Mesenteric fat pad (tissue), 1 donor: ENCODE results near the gene DMXL2. TPM values are rescaled to one million over a fixed set of nuclear protein-coding genes. Genes with fewer than 3 reads are reported as not detected.
"Not testable (repeated sequence)": the region's sequence is repeated elsewhere in the genome, so short reads cannot be mapped to it uniquely, and the experiment has no call there.

ENCODE experiments used
- DNase-seq: peaks from one replicate; pipeline ENCODE4 v3.0.0-alpha.2; 2020; ENCODE audit warnings: low spot score
- total RNA-seq: library from RNA; stranded (reverse); fragmentation: NEBNext Ultra II Directional; extraction: Animal tissue kit (Norgen Biotek cat#: 25700); gene quantifications from one replicate; pipeline ENCODE4 v1.2.1, GENCODE V29; 2021
- donor health status: DM: yes; HTN: yes; CAD: no.

DMXL2 gene
- total RNA-seq, 1 donor from 2014 or later = 46.7 TPM

DNA sequence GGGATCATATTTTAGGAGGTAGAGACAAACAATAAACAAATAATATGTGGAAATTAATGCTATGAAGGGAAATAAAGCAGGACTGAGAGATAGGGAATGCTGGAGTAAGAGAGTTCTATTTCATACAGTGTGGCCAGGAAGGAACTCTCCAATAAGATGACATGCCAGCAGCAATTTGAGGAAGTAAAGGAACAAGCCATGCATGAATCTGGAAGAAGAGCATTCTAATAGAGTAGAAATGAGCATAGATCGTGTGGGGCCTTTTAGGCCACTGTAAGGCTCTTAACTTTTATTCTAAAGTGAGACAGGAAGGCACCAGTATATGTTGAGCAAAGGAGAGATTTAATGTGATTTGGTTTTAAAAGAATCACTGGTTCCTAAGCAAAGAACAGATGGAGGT is 126.3 kb downstream of the DMXL2 start:
- no peak for DNase-seq

DNA sequence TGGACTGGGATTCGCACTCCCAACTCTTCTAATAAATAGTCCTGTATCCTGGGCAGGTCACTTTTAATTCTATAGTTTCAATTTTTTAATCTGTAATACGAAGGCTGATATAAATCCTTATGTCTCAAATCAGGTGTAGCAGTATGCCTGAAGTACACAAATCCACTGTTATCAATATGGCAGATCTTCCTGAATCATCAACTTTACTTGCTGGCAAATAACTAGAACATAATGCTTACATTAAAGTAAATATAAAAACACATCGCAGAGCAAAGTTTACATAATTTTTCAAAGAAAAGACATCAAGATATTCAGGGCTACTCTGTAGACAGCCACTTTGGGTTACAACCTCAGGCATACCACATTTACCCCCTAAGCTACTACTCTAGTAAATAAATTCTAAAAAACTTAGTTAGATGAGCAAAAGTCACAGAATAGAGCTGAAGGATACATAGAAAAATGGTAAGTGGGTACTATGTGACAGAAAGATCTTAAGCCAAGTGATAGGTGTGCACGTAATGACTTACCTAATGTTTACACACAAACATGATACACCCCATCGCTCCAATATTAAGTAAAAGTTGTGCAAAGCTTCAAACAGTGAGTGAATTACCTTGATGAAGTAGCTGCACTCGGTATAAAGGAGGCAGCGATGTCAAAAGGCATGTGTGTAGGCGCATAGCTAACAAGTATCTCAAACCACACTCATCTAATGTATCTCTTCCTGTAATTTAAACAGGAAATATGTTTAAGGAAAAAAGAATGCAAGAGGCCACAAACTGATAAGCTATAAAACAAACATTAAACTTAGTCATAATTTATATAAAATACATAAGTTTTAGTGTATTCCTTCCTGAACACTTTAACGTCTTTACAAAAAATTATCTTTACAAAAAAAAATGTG is 127.9 kb downstream of the DMXL2 start:
- no peak for DNase-seq

DNA sequence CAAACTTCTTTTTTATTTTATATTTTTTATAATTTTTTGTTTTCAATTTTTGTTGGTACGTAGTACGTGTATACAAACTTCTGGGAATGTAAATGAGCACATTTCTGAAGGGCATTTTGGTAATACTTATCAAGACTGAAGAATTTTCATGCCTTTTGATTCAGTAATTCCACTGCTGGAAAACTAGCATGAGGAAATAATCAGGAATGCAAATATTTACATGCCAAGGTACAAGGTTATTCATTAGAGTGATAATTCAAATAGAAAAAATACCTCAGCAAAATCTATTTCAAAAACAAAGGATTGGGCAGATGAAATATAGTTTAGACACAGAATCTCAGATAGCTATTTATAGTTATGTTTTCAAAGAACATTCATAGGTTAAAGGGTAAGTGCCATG is 128.7 kb downstream of the DMXL2 start:
- no peak for DNase-seq

DNA sequence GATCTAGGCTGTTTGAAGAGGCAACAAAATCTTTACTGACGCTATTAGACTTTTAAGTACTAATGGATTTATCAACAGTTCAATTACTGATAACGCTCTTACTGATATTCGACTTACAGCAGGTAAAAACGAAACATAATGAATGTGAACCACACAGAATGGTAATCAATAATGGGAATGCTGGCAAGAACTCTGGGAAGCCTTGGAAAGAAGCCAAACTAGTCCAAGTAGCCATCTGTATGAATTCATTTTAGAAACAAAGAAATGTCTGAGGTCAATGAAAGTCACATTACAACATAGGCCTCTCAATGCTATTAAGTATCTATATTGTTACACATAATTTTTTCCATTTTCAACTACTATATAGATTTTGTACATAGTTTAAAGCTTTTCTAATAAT is 130.0 kb downstream of the DMXL2 start:
- DNase-seq = no peak

DNA sequence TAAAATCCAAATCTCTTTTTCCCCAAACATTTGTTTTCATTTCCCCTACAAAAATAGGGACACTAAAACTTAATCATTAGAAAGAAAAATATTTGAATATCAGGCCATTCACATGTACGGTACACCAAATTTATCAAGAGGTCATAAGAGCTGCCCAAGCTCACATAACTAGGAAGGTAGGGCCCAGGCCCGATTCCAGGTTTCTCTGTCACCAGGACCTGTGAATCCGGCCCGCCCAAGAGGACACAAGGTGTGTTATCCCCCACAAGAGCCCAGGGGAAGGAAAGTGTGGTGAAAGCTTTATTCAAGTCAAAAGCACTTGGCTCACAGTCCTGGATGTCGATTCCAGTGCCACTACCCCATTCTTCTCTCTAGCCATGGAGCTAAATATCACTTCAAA is 130.6 kb downstream of the DMXL2 start:
- no peak for DNase-seq

DNA sequence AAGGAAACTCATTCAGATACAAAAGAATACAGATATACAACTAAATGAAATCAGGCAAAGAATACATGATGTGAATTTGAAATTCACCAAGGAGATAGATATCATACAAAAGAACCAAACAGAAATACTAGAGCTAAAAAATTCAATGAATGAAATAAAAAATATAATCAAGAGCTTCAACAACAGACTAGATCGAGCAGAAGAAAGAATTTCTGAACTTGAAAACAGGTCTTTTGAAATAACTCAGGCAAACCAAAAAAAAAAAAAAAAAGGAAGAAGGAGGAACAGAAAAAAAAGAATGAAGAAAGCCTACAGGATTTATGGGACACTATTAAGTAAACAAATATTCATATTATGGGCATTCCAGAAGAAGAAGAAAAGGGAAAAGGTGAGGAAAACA is 137.8 kb downstream of the DMXL2 start:
- DNase-seq = no peak

DNA sequence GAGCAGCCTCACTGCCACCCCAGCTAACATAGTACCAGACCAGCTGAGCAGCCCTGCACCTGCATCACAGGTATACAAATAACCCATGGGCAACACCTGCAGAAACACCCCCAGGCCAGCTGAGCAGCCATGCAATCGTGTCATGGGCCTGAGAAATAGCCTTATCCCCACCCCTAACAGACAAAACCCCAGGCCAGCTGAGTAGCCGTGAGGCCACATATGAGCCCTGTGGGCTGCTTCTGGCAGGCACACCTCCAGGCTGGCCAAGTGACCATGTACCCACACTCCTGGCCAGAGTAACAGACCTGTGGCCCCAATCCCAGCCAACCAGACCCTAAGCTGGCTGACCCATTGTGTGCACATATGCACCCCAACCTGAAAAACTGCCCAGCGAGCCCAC is 138.6 kb downstream of the DMXL2 start:
- DNase-seq = no peak

DNA sequence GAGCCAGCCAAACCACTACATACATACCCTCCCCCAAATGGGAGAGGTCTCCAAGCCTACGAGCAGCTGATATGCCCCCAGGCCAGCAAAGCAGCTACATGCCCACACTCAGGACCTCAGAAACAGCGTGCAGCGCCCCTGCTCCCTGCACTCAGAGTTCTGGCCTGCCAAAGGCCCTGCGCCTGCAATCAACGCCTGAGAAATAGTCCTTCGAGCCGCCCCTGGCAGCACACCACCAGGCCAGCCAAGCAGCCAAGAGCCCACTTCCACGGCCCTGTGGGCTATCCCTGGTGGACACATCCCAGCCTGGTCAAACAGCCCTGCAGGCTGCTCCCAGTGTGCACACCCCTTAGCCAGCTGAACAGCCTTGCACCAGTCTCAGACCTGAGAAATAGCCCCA is 139.1 kb downstream of the DMXL2 start:
- DNase-seq = no peak

DNA sequence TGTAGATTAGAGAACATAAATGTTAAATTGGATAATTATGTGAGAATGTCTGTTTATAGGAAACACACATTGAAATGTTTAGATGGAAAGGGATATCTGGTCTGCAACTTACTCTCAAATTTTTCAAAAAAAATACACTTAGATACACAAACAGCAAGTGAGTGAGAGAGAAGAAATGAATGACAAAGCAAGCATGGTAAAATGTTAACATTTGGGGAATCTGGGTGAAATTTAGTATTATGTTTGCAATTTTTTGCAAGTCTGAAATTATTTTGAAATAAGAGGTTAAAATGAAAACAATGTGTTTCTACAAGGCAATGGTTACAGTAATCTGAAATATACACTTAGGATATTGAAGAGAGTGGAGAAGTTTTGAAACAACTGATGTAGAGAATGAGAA is 146.8 kb downstream of the DMXL2 start:
- no peak for DNase-seq

DNA sequence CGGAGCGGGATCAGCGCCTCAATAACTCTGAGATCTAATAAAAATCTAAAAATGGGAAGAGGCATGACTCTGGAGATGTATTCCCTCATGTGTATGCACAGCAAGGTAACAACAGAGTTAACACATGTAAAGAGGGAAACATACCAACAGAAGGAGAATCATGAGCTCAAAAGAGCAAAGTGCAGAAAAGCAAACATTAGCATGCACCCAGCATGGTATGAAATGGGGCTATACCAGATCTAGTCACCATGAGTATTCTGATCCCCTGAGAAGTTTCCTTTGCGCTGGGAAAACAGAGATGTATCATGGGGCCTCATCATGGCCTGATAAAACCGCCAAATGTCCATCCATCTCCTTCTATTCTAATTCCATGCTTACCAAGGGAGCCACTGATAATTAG is 152.1 kb downstream of the DMXL2 start:
- no peak for DNase-seq

DNA sequence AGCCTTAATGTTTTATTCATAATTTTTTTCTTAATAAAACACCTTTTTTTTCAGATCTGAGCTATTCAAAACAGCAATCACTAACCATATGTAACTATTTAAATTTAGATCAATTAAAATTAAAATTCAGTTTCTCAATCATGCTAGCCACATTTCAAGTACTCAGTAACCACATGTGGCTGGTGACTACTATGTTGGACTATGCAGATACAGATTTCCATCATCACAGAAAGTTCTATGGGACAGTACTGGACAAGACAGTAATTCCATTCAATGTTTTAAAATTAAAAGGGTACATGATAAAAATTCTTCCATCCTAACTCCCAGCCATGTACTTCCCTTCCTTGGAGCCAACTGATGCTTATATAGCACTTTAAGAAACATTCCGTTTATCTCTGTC is 161.8 kb downstream of the DMXL2 start:
- no peak for DNase-seq

DNA sequence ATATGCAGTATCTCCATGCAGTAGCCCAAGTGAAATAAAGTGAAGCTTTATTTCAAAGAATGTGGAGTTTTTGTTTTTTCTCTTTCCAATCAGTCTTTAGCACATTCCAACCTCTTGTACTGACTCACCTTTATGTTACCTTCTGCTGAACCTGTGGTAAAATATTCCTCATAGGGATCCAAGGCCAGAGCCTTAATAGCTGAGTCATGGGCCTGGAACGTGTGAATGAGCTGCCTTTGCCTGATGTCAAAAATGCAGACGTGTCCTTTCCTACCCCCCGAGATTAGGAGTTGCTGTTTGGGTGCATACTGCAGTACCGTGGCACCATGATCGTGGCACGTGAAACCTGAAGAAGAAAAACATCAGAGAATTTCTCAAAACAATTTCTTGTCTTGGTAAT is 172.6 kb downstream of the DMXL2 start:
- no peak for DNase-seq

DNA sequence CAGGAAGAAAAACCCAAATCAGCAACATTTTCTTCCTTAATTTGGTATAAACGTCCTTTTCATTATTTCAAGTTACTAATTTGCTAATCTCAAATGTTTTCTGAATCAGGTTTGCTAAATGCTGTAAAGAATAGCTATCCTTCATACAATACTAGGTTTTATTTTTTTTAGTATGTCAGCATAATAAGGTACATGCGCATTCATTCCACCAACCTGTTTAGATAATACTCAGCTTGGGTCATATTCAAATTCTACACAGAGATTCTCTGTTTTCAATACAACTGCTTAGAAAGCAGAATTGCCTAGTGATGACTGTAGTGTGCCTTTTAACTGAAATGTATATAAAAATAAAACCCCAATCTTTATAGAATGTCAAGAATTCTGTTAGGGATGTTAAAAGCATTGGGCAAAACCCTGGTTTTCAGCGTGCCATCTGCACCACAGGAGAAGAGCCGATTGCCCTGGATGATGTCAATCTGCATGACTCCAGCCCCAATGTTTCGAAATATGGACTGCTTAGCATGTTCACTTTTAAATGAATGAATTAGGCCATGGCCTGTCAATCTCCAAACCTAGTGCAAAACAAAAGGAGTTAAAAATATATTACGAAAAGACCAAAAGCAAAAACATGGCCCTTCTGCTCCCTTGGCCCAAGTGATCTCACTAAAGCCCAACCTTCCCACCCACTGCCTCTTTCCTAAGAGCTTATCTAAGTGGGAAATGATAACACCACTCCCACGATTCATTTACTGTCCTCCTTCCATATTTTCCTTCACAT is 173.8 kb downstream of the DMXL2 start:
- DNase-seq = no peak

DNA sequence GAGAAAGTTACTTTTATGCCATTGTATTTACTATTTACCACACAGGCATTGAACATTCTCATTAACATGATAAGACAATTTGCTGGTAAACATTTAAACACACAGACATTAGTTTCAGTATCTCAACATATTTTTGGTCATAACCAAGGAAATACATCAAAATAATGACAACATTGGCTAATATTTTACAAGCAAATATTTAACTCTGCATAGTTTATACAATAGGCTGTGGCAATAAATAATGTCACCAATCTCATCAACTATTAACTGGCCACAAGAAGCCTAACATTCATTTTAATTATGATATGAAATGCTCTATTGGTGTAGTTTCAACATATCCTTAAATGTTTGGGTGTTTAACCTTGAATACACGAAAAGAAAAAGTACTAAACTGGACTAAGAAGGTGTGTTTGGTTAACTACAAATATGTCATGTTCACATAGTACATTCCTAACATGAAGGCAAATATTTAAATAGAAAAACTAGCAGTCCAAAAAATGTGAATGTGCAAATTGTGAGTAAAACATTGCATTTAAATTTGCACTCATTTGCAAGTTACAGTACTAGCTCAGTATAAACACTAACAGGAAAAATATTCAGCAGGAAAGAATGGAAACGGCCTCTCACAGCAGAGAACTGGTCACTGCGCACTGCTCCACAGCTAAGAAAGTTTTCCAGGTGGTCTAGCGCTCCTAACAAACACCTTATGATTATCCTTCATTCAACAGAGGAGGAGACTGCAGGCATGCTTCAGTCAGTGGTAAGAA is 174.5 kb downstream of the DMXL2 start:
- no peak for DNase-seq

DNA sequence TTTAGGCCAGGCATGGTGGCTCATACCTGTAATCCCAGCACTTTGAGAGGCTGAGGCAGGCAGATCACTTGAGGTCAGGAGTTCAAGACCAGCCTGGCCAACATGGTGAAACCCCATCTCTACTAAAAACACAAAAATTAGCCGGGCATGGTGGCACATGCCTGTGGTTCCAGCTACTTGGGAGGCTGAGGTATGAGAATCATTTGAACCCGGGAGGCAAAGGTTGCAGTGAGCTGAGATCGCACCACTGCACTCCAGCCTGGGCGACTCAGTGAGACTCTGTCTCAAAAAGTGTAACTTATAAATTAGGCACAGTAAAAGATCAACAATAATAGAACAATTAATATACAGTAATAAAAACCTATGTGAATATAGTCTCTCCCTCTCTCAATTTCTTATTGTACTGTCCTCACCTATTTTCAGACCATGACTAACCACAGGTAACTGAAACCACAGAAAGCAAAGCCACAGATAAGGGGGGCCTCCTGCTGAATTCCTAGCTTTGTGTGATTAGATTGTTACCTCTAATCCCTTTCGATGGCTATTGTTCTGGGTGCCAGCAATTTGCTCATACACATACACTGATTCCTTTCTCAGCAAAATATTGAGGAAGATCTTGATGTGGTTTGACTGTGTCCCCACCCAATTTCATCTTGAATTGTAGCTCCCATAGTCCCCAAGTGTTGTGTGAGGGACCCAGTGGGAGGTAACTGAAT is 176.4 kb downstream of the DMXL2 start:
- not testable (repeated sequence) for DNase-seq

DNA sequence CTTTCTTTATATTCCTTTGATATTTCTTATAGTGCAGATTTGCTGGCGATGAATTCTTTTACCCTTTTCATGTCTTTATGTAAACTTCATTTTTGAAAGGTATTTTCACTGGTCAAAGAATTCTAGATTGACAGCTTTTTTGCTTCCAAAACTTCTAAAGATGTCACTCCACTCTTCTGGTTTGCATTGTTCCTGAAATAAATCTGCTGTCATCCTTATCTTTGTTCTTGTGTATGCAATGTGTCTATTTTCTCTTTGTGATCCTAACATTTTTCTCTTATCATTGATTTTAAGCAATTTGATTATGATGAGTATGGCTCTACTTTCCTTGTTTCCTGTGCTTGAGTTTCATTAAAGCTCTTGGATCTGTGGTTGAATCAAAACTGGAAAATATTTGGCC is 177.8 kb downstream of the DMXL2 start:
- DNase-seq = no peak

DNA sequence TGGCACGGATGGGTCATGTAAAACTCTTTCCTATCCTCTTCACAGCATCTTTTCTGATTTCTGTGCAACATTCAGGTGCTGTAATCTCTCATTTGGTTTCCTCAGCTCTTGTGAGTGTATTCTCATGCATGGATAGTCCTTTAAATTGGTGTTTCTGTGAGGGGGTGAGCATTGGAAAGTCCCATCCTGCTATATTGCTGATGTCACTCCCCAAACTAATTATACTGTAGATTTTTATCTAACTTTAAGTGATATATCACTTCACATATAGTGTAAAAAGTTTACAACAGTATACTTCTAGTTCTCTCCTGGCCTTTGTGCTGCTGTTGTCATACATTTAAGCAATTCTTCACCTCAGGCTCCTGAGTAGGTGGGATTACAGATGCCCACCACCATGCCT is 178.5 kb downstream of the DMXL2 start:
- no peak for DNase-seq

DNA sequence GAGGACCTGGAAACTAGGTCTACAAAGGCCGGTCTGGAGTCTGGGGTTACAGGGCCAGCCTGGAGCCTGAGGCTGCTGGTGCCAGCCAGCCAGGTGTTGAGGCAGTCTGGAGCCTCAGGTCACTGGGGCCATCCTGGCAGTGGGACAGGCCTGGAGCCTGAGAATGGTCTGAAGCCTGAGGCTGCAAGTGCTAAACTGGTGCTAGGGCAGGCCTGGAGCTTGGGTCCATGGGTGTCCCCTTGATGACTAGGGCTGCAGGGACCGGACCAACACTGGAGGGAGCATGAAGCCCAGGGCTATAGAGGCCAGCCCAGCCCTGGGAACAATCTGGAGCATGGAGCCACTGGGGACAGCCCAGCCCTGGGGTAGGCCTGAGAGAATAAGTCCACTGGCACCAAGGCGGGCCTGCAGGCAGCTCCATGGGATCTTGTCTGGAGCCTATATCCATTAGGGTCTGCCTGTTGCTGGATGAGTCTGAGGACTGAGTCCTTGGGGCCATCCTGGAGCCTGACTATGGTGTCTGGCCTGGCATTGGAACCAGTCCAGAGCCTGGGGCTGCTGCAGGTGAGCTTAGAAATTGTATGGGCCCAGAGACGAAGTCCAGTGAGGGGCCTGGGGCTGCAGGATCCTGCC is 179.2 kb downstream of the DMXL2 start:
- no peak for DNase-seq

DNA sequence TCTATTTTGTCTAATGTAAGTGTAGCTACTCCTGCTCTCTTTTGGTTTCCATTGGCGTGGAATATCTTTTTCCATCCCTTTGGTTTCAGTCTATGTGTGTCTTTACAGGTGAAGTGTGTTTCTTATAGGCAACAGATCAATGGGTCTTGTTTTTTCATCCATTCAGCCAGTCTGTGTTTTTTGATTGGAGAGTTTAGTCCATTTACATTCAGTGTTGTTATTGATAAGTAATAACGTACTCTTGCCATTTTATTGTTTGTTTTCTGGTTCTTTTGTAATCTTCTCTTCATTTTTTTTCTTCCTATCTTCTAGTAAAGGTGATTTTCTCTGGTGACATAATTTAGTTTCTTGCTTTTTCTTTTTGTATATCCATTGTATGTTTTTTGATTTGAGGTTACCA is 184.0 kb downstream of the DMXL2 start:
- DNase-seq = no peak

DNA sequence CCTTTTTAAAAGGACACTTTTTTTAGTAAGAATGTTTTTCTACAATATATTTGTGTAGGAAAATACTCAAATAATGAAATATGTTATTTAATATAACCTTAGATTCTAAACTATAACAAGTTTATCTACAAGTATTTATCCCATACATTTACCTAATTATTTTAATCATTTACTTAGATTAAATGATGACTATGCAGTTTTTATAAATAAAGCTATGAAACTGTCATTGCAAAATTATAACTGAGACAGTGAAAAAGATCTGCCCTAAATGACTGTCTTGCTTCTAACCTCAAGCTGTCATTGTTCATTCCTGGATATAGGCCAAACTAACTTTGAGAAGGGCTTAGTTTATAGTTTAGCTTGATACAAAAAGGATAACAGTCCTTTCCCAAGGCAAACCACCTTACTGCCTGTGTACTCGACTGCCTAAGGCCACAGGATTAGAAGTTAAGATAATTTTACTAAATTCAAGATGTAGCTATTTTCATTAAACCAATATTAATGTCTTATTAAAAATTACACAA is 197.0 kb downstream of the DMXL2 start:
- no peak for DNase-seq
